HT1080 (cell line): ENCODE data around the gene KIF6. TPM values are rescaled to one million over a fixed set of nuclear protein-coding genes. Genes with fewer than 3 reads are reported as not detected.
"Not testable (repeated sequence)": the region's sequence is repeated elsewhere in the genome, so short reads cannot be mapped to it uniquely, and the experiment has no call there.

ENCODE experiments used
- DNase-seq: peaks from one replicate; pipeline ENCODE4 v3.0.0-alpha.2; 2015; ENCODE audit warnings: low read depth
- small RNA-seq: library from RNA; depleted of rRNA; stranded (forward); fragments of <200 nt; gene quantifications from one replicate; pipeline ENCODE3, GENCODE V24; 2014
- total RNA-seq: library from RNA; depleted of rRNA; stranded (reverse); fragments of >200 nt; shearing (Covaris generic); gene quantifications from 2 replicates; pipeline ENCODE4 v1.2.3, GENCODE V29; 2014; rRNA removed

Gene KIF6
- total RNA-seq, 1 experiment from 2014 or later: 2.9 TPM

DNA sequence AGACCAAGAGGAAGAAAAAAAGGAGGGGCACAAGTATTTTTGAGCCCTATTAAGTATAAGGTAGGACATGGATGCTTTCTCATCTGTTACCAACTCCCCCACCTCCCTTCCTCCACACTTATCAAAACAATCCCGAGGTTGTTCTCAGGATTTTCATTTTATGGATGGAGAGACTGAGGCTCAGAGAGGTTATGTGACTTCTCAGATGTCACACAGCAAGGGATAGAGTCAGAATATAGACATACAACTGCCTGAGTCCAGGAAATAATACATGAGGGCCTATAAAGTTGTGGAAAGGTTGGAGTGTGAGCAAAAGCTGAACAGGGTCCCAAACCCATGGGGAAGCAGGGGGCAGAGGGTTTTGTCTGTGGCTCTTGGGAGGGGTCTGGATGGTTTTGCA, 430.3 kb downstream of the KIF6 start:
- no peak for DNase-seq

DNA sequence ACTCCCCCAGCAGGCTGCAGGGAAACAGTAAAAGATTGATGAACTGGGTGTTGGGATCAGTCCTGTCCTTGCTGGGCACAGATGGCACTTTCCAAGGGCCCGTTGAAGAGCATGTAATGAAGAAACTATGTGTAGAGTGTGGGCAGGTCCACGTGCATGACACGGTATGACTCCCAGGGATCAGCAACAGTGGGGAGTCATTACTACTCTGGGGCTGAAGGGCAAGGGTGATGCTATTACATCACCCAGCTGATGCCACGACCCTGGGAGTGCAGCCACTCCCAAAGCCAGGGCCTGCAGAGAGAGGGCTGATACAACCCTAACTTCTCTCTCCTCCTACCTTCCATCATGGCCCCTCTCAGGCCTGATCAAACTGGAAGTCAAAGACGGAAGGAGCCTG, 431.1 kb downstream of the KIF6 start:
- DNase-seq: no peak

DNA sequence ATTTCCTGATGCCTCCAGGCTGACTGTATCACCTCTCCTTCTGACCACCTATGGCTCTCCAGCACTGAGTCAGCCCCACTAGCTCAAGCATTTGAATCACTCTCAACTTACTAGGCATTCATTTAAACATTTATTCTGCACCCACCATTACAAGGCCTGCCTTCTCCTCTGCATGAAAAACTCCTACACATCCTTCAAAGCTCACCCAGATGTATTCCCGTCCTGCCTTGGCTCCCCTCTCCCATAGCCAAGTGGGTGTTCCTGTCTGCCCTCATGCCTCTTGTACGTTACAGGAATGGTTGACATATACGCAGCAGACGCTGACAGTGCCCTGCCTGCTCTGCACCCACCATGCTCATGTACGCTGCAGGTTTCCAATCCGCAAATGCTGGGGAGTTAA, 432.6 kb downstream of the KIF6 start:
- no peak for DNase-seq

DNA sequence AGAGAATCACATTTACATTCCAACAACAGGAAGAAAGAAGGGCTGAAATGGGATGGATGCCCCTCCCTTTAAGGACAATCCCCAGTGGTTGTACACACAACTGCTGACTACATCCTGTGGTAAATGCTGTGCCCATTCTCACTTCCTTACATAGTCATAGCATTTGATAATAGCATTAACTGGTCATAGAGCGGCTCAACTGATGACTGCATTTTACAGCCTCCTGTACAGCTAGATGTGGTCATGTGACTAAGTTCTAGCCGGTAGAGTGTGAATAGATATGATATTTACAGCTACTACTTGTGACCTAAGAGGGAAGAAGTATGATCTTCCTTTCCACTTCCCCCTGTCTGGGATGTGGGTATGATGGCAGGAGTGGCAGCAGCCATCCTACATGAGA, 435.7 kb downstream of the KIF6 start:
- DNase-seq: peak; percentile 37

DNA sequence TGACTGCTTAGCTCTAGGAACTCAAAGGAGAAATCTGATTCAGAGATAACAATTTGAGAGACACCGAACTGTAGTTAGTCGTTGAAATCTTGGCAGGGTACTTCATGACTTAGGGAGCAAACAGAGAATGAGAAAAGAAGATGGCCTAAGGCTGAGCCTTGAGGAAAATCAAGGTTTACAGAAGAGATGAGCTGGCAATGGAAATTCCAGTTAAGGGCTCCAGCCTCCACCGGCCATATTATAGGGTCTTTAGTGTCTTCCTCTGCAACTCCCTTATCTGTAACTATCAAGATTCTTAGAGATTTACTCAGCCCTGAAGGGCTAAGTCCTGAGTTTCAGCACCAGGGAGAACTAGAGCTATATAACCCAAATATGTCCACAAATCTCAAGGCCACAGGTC, 437.6 kb downstream of the KIF6 start:
- no peak for DNase-seq

DNA sequence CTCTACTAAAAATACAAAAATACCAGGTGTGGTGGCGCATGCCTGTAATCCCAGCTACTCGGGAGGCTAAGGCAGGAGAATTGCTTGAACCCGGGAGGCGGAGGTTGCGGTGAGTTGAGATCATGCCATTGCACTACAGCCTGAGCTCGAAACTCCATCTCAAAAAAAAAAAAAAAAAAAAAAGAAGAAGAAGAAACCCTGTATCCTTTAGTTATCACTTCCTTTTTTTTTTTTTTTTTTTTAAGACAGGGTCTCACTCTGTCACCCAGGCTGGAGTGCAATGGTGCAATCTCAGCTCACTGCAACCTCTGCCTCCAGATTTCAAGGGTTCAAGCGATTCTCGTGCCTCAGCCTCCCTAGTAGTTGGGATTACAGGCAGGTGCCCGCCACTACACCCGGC, 438.6 kb downstream of the KIF6 start:
- DNase-seq: not testable (repeated sequence)

DNA sequence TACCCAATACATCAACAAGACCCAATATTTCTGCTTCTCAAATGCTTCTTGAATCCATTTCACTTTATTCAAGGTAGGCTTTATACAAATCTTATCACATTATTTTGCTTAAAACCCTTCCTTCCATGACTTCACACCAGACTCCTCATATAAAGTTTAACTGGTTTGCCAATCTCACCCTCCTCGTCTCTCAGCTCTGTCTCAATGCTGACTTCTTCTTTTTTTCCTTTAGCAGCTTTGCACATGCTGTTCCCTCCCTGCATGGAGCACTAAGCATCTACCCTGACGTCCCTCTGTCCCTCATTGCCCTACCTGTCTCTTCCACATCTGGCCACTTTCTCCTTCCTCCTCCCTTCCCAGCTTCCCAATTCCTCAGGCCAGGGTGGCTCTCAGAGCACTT, 442.4 kb downstream of the KIF6 start:
- DNase-seq: no peak

DNA sequence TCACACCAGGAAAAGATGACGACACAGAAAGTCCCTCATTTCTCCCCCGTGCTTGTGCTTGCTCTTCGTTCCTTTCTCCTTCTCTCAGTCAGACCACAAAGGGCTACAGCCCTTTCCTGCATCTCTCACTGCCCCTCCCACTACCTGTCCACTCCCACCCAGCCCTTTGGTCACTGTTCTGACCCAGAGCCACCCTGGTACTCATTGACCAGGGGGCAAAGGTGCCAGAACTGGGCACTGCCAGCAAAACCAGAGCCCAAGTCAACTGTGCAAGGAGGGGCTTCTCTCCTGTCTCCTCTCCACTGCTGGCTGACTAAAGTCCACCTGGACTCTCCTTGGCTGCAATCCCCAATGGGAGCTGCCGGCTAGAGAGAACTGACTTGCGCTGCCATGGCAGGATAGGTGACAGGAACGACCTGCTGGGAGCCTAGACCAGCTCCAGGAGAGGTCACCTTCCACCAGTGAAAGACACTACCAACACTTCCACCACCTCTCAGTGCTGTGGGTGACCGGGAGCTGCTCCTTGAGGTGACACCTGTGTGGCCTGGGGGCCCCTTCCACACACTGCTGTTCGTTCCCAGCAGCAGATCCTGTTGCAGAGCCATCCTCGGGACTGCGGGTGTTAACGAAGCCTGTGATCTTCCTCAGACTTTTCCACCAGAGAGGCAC, 443.8 kb downstream of the KIF6 start:
- DNase-seq: no peak

DNA sequence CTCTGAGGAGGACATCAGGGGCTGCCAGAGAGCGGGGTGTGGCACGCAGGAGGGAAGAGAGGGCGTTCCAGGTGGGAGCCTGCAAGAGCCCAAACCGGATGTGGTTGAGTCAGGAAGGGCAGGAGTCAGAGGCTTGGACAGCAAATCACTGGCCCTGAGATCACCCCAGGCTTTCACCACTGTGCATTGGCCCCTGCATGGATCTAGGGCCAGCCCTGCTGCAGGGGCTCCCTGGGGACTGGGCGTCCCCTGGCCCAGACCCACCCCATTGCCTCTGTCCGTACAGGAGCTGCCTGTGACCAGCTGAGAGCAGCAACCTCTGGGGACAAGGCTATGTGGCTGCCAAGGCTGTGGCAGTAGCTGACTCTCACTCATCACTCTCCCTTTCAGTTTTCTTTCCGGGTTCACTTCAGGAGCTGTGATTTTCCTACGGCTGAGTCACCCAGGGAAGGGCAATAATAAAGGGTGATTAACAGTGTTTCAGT, 444.9 kb downstream of the KIF6 start:
- peak; percentile 68 for DNase-seq

Small RNA genes lying within 50 kb of the gene (small RNA-seq; reads per million reads assigned to genes)
- not detected for gene RNU1-54P

Other genes starting within 250 kb of the KIF6 start
- 1.6 and 1.7 TPM in 2 replicates for gene DAAM2, start 67.0 kb upstream of the KIF6 start, total RNA-seq
- 16.9 and 22.7 TPM in 2 replicates for gene MOCS1, start 209.1 kb upstream of the KIF6 start, total RNA-seq